GM12801 (cell line): ENCODE results near the gene ALDH3A2.

Experiments
- CTCF ChIP-seq: IDR thresholded peaks from one replicate; pipeline ENCODE4 v1.5.1; 2011; ENCODE audit warnings: control low read depth; ENCODE audit not compliant: insufficient read length; ENCODE audit errors: extremely low read depth

ALDH3A2 gene

GRCh38 chr17:19714542-19715411 lies 66.2 kb downstream of the ALDH3A2 start:
- no peak for TF ChIP-seq CTCF

GRCh38 chr17:19716108-19717030 lies 67.8 kb downstream of the ALDH3A2 start, which contains the start of gene SLC47A2:
Gene SLC47A2, minus strand, starts transcription at chr17:19716584. Its CDS starts 29 bp downstream, at chr17:19716555.
- no peak for TF ChIP-seq CTCF

- TF ChIP-seq CTCF, result no peak
Measured at GRCh38 chr17:19717031-19717360, 68.4 kb downstream of the ALDH3A2 start.

GRCh38 chr17:19717411-19717908 lies 68.9 kb downstream of the ALDH3A2 start:
- TF ChIP-seq CTCF, result no peak

- no peak for TF ChIP-seq CTCF
Measured at GRCh38 chr17:19718041-19718612, 69.6 kb downstream of the ALDH3A2 start.

- no peak for TF ChIP-seq CTCF
Measured at GRCh38 chr17:19718613-19719354, 70.2 kb downstream of the ALDH3A2 start.
